Pancreas (tissue), 10 donors: Measurements from ENCODE around the gene SMIM44. TPM values are rescaled to one million over a fixed set of nuclear protein-coding genes. Genes with fewer than 3 reads are reported as not detected.

Experiments used
- ATAC-seq, 4 donors: fragments of 200-7000 bp; cut with Tn5 transposase; one replicate each; pipeline versions ENCODE4 v1.8.0 to v1.9.1; 2020; ENCODE audit warnings: mild to moderate bottlenecking in 4 of 4, moderate library complexity in 4 of 4
- DNase-seq, 6 donors: peaks; one replicate each; pipeline ENCODE4 v3.0.0-alpha.2; 2020
- FAIRE-seq: peaks from 2 replicates; lab custom pipeline; 2012; peaks lifted over from hg19 to GRCh38; lab: Jason Lieb, UNC
- H3K27ac ChIP-seq, 4 donors: fragments of 200-600 bp; sonication (generic); 1 replicate in 3 of 4; 2 replicates in 1 of 4; pipeline versions ENCODE4 v1.5.0 to v1.8.0; 2020
- H3K27me3 ChIP-seq, 4 donors: fragments of 200-600 bp; one replicate each; pipeline ENCODE4 v1.8.0; 2021
- H3K36me3 ChIP-seq, 3 donors: fragments of 200-600 bp; sonication (generic) in 1 of 3; one replicate each; pipeline versions ENCODE4 v1.5.0 to v1.8.0; 2020 to 2021
- H3K4me1 ChIP-seq, 3 donors: fragments of 200-600 bp; one replicate each; pipeline ENCODE4 v1.8.0; 2021
- H3K4me3 ChIP-seq, 4 donors: fragments of 200-600 bp; sonication (generic) in 2 of 4; one replicate each; pipeline versions ENCODE4 v1.5.0 to v1.8.0; 2020 to 2021
- H3K9me3 ChIP-seq, 4 donors: fragments of 200-600 bp; one replicate each; pipeline ENCODE4 v1.8.0; 2021
- WGBS, 2 donors: extraction: QIAGEN DNeasy Blood & Tissue Kit; methylation state at CpG; one replicate each; pipeline ENCODE4 v1.1.7; 2013; 5-methylcytosine and 5-hydroxymethylcytosine counted together
- intact Hi-C, 3 donors: fragments of 100-400 bp; cut with DNase I; formaldehyde crosslinking; loops; one replicate each; pipeline versions ENCODE4 v1.11.1 to v1.14.2; 2022
- polyA plus RNA-seq, 2 donors: library from polyadenylated mRNA; stranded (reverse); fragments of 200-250 nt; gene quantifications; one replicate each; pipeline ENCODE4 v1.2.3, GENCODE V29; 2013
- total RNA-seq, 6 donors: library from RNA; stranded (reverse); fragmentation: NEBNext Ultra II Directional in 4 of 6; extraction: Animal tissue kit (Norgen Biotek cat#: 25700) in 4 of 6; gene quantifications; one replicate each; pipeline versions ENCODE4 v1.2.1 to v1.2.4, GENCODE V29; 2021 to 2023
- TF ChIP-seq, protein P1 (sequence below), 4 donors: fragments of 200-600 bp; sonication (generic) in 3 of 4; IDR thresholded peaks; one replicate each; pipeline versions ENCODE4 v1.5.0 to v1.8.0; 2021; ENCODE audit warnings: antibody characterized with exemption in 4 of 4
- donor health status: healthy with polysubstance abuse.
- donor health status: DM: no; HTN: no; CAD: no; lungs with moderate emphysema.
- donor health status: DM: no; HTN: no; CAD: no.
- donor health status: control.
- donor health status: control.
- donor health status: Bipolar disorder and iron deficiency.
- donor health status: DM: yes; HTN: yes; CAD: no.
- donor health status: DM: no; HTN: no; CAD: no.
- donor health status: DM: no; HTN: no; CAD: no.
- donor health status: DM: yes; HTN: yes; CAD: no.

The SMIM44 gene
- total and polyA plus RNA-seq, 8 donors: 0.92 TPM; not detected in 7

DNA sequence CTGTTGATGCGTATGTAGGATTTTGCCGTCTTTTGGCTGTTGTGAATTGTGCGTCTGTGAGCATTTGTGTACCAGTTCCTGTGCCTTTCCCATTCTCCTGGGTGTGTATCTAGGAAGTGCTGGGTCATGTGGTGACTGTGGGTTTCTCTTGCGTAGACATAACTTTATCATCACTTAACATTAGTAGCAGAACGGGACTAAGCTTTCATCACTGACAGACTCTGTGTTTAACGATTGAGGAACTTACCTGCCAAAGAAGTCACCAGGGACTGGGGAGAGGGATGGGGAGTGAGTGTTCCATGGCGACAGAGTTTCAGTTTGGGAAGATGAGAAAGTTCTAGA, 37.8 kb upstream of the SMIM44 start:
- FAIRE-seq (no peak), DNase-seq (no peak), ATAC-seq (no peak)
- H3K4me1 ChIP-seq: peaks cover 0 to 16% (median 7%) of the 10 kb centered on the region in 3 donors
- peaks cover under 1 to 13% (median 5%) of the 10 kb centered on the region in 3 donors for H3K36me3 ChIP-seq
- H3K27me3 ChIP-seq: no peaks in the 10 kb centered on the region
- intact Hi-C loops: no loop called here
- TF ChIP-seq, protein P1, sequence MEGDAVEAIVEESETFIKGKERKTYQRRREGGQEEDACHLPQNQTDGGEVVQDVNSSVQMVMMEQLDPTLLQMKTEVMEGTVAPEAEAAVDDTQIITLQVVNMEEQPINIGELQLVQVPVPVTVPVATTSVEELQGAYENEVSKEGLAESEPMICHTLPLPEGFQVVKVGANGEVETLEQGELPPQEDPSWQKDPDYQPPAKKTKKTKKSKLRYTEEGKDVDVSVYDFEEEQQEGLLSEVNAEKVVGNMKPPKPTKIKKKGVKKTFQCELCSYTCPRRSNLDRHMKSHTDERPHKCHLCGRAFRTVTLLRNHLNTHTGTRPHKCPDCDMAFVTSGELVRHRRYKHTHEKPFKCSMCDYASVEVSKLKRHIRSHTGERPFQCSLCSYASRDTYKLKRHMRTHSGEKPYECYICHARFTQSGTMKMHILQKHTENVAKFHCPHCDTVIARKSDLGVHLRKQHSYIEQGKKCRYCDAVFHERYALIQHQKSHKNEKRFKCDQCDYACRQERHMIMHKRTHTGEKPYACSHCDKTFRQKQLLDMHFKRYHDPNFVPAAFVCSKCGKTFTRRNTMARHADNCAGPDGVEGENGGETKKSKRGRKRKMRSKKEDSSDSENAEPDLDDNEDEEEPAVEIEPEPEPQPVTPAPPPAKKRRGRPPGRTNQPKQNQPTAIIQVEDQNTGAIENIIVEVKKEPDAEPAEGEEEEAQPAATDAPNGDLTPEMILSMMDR (IDR thresholded peaks at IDR 0.05): no peak
- H3K27ac ChIP-seq: no peak overlapping the region
- no peak overlapping the region for H3K4me3 ChIP-seq
- no peaks in the 10 kb centered on the region for H3K9me3 ChIP-seq
- WGBS, 2 donors: 88% methylated on average over 7 of the region's 7 CpGs

DNA sequence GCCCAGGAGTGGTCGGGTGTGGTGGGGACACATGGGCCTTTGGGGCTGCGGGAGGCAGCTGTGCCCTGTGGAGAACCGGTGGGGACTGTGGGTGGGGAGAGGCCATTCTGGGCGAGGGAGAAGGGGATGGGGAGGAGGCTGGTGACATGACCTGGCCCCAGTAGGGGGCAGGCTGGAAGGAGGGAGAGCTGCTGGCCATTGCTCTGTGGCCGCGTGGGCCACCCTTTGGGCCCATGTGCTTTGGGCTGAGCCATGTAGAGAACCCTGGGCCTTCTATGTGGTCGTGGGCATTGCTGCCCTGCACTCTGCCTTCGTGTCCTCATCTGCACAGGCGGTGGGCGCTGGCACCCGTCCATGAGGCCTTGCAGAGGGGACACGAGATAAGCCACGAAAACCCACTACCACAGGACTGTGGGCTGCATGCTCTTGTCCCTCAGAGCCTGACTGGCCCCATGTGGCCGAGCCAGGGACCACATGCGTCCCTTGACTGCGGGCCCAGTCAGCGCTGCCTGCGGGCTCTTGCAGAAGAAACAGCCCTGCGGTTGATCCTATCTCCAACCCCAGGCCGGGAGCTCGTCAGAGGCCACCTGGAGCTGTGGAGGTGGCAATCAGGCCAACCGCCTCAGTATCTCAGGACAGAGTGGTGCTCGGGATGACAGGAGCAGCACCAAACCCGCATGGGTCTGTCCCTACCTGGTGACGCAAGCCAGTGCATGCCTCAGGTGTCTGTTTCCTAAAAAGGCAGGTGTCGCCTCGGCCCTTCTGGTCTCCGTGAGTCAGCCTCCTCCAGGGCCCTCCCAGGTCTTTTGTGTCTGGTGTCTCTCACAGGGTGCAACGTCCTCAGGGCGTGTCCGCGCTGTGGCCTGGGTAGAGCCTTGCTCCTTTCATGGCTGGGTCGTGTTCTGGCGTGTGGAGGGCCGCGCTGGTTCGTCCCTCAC, 37.2 kb upstream of the SMIM44 start:
- FAIRE-seq (no peak), DNase-seq (peak in 2 of 6 donors; percentile 30 to 50), ATAC-seq (no peak)
- 90 to 92% methylated on average over 37 of the region's 37 CpGs for WGBS, 2 donors
- Histone ChIP-seq H3K36me3 (peaks cover 0 to 9% (median 5%) of the 10 kb centered on the region in 3 donors), H3K27ac (no peak overlapping the region), H3K27me3 (no peaks in the 10 kb centered on the region), H3K4me1 (peaks cover 0 to 16% (median 7%) of the 10 kb centered on the region in 3 donors), H3K4me3 (no peak overlapping the region), H3K9me3 (no peaks in the 10 kb centered on the region)
- intact Hi-C loops: no loop called here
- TF ChIP-seq, protein P1 (IDR thresholded peaks at IDR 0.05): no peak

DNA sequence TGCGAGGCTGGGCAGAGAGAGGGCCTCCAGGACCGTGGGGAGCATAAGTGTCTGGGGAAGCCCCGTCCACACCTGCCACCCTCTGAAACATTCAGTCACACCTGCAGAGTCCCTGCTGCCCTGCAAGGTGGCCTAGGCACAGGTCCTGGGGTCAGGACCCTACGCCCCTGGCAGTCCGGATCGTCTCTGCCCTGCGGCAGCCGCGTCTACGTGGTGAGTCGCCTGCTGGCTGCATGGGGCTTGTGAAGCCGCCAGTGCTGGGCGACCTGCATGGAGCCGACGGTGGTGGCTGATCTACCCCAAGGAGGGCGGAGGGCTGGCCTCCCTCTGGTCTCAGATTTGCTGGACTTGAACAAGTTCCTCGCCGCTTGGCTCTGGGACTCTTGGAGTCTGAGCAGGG, 35.9 kb upstream of the SMIM44 start:
- H3K9me3 ChIP-seq: no peaks in the 10 kb centered on the region
- FAIRE-seq (no peak), DNase-seq (peak in 2 of 6 donors; percentile 30 to 48), ATAC-seq (no peak)
- intact Hi-C loops: no loop called here
- WGBS, 2 donors: 83% methylated on average over 18 of the region's 18 CpGs
- no peak overlapping the region for H3K27ac ChIP-seq
- H3K4me1 ChIP-seq: peaks cover 0 to 16% (median 7%) of the 10 kb centered on the region in 3 donors
- TF ChIP-seq, protein P1 (IDR thresholded peaks at IDR 0.05): no peak
- no peak overlapping the region for H3K4me3 ChIP-seq
- peaks cover 0 to 9% (median 0%) of the 10 kb centered on the region in 3 donors for H3K36me3 ChIP-seq
- no peaks in the 10 kb centered on the region for H3K27me3 ChIP-seq

DNA sequence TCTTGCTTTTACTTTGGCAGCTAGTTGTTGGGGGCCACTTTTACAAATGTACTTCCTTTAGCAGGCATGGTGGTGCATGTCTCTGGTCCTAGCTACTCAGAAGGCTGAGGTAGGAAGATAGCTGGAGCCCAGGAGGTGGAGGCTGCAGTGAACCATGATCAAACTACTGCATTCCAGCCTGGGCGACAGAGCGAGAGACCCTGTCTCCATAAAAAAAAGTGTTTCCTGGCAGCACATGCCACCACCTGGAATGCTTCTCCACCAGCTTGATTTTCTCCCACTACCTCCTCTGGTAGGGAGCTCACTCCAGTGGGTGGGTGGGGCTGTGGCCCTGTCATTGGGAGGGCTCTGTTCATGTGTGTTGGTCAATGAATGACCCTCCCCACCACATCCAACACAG, 35.4 kb upstream of the SMIM44 start:
- FAIRE-seq (no peak), DNase-seq (no peak), ATAC-seq (peak in 2 of 4 donors; percentile 14 to 50)
- TF ChIP-seq, protein P1 (IDR thresholded peaks at IDR 0.05): no peak
- Histone ChIP-seq H3K27ac (no peak overlapping the region), H3K4me3 (no peak overlapping the region), H3K36me3 (peaks cover 0 to 5% (median 0%) of the 10 kb centered on the region in 3 donors), H3K9me3 (no peaks in the 10 kb centered on the region), H3K4me1 (peaks cover 0 to 16% (median 7%) of the 10 kb centered on the region in 3 donors), H3K27me3 (no peaks in the 10 kb centered on the region)
- intact Hi-C loops: no loop called here
- 45 to 48% methylated on average over 2 of the region's 2 CpGs for WGBS, 2 donors

DNA sequence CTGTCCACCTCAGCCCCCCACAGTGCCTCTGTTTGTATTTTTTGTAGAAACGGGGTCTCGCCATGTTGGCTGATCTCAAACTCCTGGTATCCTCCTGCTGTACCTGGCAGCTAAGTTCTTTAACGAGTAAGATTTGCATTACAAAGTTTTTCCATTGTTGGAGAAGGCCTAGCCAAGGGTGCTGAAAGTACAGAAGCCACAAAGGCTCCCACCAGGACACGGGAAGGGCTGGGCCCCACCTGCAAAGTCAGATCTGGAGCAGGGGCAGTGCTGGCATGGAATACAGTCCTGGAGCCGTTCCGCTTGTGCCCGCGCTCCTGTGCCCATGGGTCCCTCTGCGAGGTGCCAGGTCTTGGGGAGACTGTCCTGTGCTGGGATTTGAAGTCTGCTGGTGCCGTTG, 35.0 kb upstream of the SMIM44 start:
- Histone ChIP-seq H3K27ac (no peak overlapping the region), H3K36me3 (peaks cover 0 to 1% (median 0%) of the 10 kb centered on the region in 3 donors), H3K27me3 (no peaks in the 10 kb centered on the region), H3K4me1 (peaks cover 0 to 16% (median 10%) of the 10 kb centered on the region in 3 donors), H3K4me3 (no peak overlapping the region), H3K9me3 (no peaks in the 10 kb centered on the region)
- TF ChIP-seq, protein P1 (IDR thresholded peaks at IDR 0.05): no peak
- intact Hi-C loops: no loop called here
- FAIRE-seq: no peak
- WGBS, 2 donors: 51 to 64% methylated on average over 10 of the region's 10 CpGs
- no peak for DNase-seq
- ATAC-seq: no peak
